Measurements from ENCODE around the gene SCYGR2.

The SCYGR2 gene

DNA sequence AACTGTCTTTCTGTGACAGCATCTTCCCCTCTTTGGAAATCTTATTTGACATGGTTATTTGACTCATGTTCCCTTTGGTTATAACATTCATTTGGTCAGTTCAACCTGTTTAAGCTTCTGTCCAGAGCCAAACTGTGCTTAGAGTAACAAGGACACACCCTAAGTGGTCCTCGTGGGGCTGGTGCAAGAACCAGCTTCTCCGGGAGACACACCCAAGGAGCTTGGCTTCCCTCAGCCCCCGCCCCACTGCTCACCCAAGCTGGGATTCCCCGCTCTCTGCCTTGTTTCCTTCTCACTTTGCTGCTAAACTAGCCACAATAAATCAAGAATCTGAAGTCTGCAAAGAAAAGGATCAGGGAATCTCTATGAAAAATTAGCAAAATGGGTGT is 14.6 kb downstream of the SCYGR2 start:
- DNase-seq: no peak

DNA sequence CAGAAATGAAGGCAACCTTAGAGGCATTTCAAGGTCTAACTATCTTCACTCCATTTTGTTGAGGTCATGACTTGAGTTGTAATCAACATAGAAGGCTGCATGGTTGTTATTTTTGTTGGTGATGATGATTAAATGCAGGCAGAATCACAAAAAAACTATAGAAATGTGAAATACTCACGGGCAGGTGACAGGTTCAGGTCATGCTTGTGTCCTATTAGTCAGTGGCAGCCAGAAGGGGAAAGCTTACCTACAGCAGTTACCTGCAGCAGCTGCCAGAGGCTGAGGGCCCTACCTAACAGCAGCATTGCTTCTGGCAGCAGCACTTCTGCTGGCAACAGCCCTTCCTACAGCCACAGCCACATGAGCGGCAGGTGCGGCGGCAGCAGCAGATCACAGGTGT is 15.6 kb downstream of the SCYGR2 start:
- no peak for DNase-seq

DNA sequence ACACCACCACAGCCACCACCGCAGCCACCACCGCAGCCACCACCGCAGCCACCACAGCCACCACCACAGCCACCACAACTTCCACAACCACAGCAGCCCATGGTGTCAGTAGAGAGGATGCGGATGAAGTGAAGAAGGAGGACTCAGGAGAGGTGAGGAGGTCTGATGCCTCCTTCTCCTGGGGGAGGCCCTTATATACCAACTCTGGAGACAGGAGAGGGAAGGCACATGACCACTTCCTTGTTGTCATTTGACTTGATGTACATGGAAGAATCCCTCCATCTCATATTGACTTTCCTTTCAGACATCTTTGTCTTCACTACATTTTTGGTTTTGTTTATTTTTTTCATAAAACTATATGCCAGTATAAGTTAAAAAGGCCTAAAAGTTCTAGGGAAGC is 16.0 kb downstream of the SCYGR2 start, which contains the start of gene SCYGR3:
TSS of gene SCYGR3 (minus strand) at position 101 of the 400 bp plus-strand sequence. CDS start at position 101, 0 bp downstream.
- no peak for DNase-seq

DNA sequence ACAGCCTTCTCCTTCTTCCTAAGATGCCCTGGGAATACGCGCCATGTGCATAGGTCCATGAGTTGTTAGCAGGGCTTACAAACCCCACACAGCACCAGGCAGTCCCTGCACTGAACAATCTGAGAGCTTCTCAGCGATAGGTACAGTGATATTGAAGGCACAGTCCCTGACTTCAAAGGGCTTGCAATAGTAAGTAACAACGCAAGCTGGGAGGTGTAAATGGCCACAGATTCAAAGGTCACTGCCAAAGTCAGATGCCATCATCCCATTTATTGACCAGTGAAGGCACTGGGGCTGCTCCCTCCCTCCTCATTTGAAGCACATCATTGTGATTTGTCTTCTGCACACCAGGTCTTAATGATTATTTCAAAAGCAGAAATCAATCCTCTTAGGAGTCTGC is 16.5 kb downstream of the SCYGR2 start:
- no peak for DNase-seq

DNA sequence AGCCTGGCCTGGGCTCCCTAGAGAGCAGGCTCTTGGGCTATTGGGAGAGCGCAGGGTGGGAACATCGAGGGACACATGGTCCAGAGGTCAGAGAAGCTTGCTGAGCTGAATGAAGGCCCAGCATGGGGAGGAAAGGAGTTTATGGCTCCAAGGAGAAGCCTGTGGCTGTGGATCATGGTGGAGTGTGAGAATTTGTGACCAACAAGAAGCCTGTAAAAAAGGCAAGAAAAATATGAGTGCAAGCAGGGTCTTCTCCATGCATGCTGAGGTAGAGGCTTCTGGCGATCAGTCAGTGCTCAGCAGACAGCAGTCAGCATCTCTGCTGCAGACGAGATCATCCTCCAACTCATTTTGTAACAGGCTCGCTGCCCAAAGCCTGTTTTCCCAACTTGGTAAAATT is 17.2 kb downstream of the SCYGR2 start:
- no peak for DNase-seq

DNA sequence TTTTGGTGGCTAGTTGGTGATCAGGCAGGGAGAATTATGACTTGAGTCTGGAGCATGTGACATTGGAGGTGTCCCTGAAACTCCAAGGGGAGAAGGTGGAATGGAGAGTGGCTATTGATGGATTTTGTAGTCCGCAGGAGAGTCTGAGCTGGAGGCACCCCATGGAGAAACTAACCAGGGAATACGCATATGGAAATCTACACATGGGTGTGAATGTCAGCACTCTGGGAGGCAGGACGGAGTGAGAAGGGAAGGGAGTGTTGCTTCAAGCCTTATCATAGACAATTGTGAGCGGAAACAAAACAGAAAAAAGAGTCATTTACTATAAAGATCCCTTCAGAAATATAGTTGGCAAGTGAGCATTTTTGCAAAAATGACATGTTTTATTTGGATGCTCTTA is 17.9 kb downstream of the SCYGR2 start:
- DNase-seq: no peak

DNA sequence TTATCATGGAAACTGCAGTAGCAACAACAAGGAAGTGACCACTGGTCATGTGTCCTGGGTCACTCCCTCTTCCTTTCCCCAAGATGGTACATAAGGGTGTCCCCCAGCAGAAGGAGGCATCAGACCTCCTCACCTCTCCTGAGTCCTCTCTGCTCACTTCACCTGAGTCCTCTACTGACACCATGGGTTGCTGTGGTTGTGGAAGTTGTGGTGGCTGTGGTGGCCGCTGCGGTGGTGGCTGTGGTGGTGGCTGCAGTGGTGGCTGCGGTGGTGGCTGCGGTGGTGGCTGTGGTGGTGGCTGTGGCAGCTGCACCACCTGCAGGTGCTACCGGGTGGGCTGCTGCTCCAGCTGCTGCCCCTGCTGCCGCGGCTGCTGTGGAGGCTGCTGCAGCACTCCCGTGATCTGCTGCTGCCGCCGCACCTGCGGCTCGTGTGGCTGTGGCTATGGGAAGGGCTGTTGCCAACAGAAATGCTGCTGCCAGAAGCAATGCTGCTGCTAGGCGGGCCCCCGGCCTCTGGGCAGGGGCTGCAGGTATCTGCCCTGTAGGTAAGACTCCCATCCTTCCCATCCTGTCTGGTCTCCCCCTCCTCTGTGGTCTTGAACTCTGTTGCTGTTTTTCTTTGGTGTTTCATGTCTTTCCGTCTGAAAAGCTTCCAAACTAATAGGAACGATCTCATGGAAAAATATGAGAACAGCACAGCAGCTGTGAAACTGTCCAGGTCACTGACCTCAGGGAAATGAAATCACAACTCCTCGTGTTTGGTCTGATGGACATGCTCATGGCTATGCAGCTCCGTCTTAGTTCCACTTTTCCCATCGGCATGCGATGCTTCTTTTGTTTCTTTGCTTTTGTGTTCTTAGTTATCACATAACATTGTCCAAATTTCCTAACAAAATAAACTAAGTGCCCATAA is 18.9 kb downstream of the SCYGR2 start, which contains the start of gene SCYGR4:
TSS of gene SCYGR4 (plus strand) at position 183 of the 915 bp plus-strand sequence. CDS start at position 183, 0 bp downstream.
- no peak for DNase-seq

DNA sequence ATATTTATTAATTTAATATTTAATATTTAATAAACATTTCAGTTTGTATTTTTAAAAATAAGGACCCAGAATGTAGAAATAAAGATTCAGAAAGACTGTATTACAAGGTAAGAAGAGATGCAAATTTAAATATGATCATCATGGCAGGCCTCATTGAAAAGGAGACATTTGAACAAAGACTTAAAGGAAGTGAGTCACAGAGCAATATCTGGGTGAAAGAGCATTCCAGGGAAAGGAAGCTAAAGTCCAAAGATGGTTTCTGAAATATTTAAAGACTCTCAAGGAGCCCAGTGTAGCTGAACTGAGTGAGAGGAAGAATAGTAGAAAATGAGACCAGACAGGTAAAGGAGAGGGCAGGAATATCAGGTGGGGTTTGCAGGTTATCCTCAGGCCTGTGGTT is 24.5 kb downstream of the SCYGR2 start:
- DNase-seq: no peak

DNA sequence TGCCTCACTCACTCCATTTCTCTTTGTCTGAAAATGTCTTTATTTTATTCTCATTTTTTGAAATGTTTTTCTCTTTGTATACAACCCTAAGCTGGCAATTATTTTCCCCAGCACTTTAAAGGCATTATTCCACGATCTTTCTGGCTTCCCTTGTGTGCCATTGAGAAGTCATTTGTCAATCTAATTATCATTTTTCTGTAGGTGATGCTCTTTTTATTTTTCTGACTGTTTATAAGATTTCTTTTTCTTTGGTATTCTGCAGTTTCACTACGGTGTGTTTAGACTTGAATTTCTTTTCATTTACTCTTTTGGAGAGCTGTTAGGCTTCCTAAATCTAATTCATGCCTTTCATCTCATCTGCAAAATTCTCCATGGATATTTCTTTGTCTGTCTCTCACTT is 26.7 kb downstream of the SCYGR2 start:
- DNase-seq: no peak

DNA sequence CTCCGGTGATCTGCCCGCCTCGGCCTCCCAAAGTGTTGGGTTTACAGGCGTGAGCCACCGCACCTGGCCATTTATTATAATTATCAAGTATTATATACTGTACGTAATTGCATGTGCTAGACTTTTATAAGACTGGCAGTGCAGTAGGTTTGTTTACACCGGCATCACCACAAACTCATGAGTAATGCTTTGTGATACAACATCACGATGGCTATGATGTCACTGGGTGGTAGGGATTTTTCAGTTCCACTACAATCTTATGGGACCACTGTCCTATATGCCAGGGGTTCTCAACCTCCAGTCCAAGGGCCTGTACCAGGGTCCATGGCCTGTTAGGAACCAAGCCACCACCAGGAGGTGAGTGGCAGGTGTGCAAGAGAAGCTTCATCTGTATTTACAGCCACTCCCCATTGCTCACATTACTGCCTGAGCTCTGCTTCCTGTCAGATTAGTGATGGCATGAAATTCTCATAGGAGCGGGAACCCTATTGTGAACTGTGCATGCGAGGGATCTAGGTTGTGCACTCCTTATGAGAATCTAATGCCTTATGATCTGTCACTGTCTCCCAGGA is 28.0 kb downstream of the SCYGR2 start:
- DNase-seq: no peak

DNA sequence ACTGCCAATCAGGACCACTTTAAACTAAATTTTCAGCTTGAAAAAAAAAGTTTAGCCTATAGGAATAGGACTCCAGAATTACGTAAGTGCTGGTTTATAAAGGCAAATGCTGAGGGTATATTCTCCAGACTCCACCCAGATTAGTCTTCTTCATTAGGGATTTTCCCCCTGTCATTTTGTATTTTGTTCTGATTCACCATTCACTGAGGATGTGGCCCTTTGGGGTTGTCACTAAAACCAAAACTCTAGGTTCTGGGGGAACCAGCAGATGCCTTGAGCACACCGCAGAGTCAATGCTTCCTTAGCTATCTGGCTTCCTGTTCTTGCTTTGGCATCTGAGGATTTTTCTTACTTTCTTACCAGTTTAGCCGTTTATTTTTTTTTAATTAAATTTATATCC is 29.1 kb downstream of the SCYGR2 start:
- DNase-seq: no peak

DNA sequence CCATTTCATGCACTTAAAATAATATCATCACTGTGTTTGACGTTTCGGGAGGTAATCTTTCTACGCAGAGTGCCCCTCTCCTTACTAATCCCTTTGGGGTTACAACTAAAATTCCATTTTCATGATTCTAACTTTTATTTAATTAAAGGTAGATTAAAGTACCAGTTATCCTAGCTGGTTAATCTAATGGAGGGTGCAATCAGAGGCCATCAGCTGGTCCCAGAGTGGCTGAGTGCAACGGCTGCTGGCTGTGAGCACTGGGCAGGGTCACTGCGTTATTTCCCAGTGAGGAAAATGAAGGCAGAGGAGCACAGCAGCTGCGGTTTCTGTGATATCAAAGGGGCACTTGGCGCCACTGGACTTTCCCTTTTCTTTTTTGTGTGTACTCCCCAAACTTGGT is 30.7 kb downstream of the SCYGR2 start:
- DNase-seq: no peak

DNA sequence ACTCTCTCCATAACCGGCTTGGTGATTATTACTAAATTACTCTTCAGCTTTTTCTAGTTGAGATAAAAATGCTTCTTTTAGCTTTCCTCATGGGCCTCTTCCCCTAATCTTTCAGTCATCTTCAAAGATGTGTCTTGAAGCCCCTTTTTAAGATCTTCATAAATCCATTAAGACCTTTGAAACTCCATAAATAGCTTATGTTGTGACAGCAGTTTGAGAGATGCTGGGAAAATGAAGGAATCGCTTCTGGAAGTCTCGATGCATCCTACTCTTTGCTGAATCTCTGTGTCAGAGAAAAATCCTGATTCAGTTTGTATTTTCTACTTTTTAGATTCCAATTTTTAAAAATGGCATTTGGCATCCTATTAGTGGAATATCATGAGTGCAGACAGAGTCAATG is 31.6 kb downstream of the SCYGR2 start:
- no peak for DNase-seq

DNA sequence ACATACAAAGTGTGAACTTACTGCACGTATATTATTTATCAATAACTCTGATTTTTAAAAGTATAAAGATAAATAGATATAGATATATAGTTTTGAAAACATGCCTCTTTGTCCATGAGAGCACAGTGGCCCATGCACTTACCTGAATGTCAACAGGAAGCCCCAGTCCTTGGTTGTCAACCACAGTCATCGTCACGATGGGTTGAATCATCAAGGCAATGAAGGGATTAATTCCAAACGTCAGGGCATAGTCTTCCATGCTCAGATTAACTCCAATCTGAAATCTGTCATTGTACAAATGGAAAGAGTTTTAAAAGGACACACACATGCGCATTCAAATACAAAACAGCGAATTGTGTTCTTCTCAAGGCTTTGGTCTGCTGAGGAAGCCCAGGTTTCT is 34.1 kb downstream of the SCYGR2 start:
- DNase-seq: no peak

DNA sequence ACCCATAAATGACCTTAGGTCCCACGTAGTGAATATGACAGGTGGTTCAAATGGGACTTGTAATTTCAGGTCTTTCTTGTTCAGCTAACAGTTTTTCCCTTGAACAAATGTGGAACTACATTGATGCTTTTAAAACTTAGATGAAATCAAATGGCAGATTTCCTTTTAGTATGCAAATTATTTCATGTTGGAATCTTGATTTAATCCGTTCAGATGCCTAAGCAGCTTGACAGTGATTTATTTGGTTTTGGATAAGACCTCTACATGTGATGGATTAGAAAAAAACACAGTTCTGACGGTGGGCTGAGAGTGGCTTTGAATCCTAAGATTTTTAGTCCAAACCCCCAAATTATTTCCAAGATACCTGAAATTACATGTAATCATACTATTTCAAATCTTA is 35.5 kb downstream of the SCYGR2 start:
- DNase-seq: no peak

DNA sequence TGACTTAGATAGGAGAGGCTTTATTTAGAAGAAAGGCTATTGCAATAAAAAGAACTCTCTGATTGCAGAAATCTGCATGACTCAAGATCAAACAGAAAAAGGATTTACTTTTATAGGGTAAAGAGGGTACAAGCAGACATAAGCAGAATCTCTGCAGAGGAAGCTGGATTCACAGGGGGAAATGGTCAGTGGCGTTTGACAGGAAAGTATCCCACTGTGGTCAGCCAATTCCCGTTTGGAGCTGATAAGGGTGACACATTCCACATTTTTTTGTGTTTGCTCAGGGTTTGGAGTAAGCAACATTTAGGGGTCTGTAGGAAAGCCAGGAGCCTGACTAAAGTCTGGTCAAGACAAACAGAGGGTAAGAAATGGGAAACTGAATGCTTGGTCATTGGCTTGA is 44.0 kb downstream of the SCYGR2 start:
- DNase-seq: no peak

DNA sequence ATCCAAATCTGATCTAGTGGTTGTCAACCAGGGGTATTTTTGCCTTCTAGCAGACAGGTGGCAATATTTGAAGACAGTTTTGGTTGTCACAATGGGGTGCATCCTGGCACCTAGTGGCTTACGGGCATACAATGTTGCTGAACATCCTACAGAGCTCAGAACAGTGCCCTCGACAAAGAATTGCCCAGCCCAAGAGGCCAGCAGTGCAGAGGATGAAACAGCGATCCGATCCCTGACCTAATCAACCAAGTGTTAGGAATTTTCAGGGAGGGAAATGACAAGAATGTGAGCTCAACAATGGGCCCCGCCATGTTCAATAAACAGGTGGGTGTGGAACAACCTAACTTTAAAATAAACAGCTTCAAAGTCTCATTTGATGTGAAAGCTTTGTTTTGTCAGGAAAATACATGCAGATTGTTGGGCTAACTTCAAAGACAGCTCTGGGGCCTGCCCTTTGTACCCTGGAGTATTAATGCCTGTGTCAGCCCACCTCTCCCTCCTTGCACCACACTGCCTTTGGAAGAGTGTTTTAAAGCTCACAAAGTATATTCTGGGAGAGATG is 45.4 kb downstream of the SCYGR2 start:
- no peak for DNase-seq

All from activated gamma-delta T cell treated with Interleukin-2 at 50 U/mL for 16 hours (primary cell).